Muscle layer of colon (tissue), 2 donors: Measurements from ENCODE around the gene RPS27A.
"Not testable (repeated sequence)": the region's sequence is repeated elsewhere in the genome, so short reads cannot be mapped to it uniquely, and the experiment has no call there.

ENCODE experiments used
- H3K27ac ChIP-seq: one replicate; pipeline ENCODE4 v1.7.0; 2013; ENCODE audit warnings: low read depth, mild to moderate bottlenecking, low read length, moderate library complexity
- H3K27me3 ChIP-seq, 2 donors: one replicate each; pipeline ENCODE4 v1.7.0; 2013; ENCODE audit warnings: low read length in 2 of 2, mild to moderate bottlenecking in 2 of 2; ENCODE audit not compliant: insufficient read depth in 2 of 2, control insufficient read depth in 1 of 2
- H3K36me3 ChIP-seq: one replicate; pipeline ENCODE4 v1.7.0; 2013; ENCODE audit warnings: mild to moderate bottlenecking, low read length; ENCODE audit not compliant: insufficient read depth
- H3K4me1 ChIP-seq: one replicate; pipeline ENCODE4 v1.7.0; 2013; ENCODE audit warnings: mild to moderate bottlenecking, low read length; ENCODE audit not compliant: insufficient read depth
- H3K4me3 ChIP-seq, 2 donors: one replicate each; pipeline ENCODE4 v1.7.0; 2013; ENCODE audit warnings: low read length in 2 of 2, low read depth in 1 of 2, mild to moderate bottlenecking in 1 of 2, moderate library complexity in 1 of 2
- H3K9ac ChIP-seq: one replicate; pipeline ENCODE4 v1.7.0; 2013; ENCODE audit warnings: low read length
- H3K9me3 ChIP-seq: one replicate; pipeline ENCODE4 v1.7.0; 2013; ENCODE audit warnings: mild to moderate bottlenecking, low read length
- donor health status: abdominal sarcoma.
- donor health status: Adenocarcinoma of cecum.

RPS27A gene

GRCh38 chr2:55227437-55228225, 4.9 kb upstream of the RPS27A start:
- H3K27me3 ChIP-seq, H3K36me3 ChIP-seq, H3K4me3 ChIP-seq, H3K9ac ChIP-seq, H3K4me1 ChIP-seq, H3K9me3 ChIP-seq: not testable (repeated sequence)
- peak overlapping the region; percentile 20 for H3K27ac ChIP-seq

DNA sequence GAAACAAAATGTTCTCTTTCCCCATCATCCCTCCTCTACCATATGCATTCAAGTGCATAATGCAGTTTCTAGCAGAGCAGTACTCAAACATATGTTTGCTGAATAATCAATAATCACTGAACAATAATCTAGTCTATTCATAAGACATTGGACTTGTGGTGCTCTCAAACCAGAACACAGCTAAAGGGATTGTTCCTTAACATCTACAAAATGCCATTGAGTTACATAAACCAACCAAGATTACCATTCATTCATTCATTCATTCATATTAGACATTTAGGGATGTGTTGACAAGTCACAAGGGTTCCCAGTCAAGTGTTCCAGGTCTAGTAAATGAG, 4.3 kb upstream of the RPS27A start:
- Histone ChIP-seq H3K36me3 (no peaks in the 10 kb centered on the region), H3K4me3 (no peak overlapping the region), H3K9ac (no peak overlapping the region), H3K9me3 (no peaks in the 10 kb centered on the region), H3K4me1 (peaks cover 2% of the 10 kb centered on the region), H3K27me3 (no peaks in the 10 kb centered on the region), H3K27ac (no peak overlapping the region)

DNA sequence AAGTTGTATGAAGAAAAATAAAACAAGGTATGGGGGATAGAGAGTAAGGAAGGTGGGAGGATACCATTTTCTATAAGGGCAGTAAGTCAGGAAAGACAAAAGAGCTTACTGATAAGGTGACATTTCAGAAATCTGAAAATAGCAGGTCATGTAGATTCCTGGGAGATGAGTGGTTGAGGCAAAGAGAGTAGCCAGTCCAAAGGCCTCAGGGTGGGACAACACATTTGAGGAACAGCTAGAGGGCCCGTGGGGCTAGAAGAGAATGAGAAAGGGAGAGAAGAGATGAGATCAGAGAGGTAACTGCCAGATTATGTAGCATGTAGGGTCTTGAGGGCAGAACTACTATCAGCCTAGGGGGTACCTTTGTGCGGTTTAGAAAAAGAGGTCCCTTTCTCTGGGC, 3.3 kb upstream of the RPS27A start:
- H3K4me3 ChIP-seq, result no peak overlapping the region
- peaks cover 5% of the 10 kb centered on the region for H3K36me3 ChIP-seq
- H3K9ac ChIP-seq, result no peak overlapping the region
- H3K27ac ChIP-seq, result no peak overlapping the region
- H3K27me3 ChIP-seq, result no peaks in the 10 kb centered on the region
- H3K4me1 ChIP-seq, result peaks cover 9% of the 10 kb centered on the region
- no peaks in the 10 kb centered on the region for H3K9me3 ChIP-seq

GRCh38 chr2:55230551-55230950, 1.9 kb upstream of the RPS27A start:
- no peaks in the 10 kb centered on the region for H3K27me3 ChIP-seq
- H3K9ac ChIP-seq, result no peak overlapping the region
- H3K4me3 ChIP-seq, result no peak overlapping the region
- H3K27ac ChIP-seq, result no peak overlapping the region
- H3K36me3 ChIP-seq, result peaks cover 18% of the 10 kb centered on the region
- peaks cover 9% of the 10 kb centered on the region for H3K4me1 ChIP-seq
- no peaks in the 10 kb centered on the region for H3K9me3 ChIP-seq

DNA sequence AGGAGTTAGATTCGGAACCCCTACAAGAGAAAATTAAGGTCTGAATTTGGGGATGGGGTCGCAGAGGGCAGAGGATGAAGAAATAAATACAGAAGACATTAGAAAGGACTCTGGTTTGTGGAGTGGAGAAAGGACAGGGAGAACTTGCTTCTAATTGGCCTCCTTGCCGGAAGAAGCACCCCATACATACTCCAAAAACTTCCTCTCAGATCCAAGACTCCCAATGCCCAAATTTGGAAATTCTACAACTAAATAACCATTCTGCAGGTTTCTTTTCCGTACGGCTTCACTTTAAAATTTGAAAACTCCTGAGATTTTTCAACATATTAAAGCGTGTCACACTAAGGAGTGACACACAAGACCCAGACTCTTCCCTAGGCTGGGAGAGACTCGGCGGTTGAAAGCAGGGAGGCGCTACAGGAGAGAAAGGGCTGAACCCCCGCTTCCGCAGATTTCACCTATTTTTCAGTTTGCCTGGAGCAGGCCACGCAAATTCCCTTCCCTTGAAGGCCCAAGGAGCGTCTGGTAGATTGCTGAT, 873 bp upstream of the RPS27A start:
- peak overlapping the region; percentile 98 for H3K9ac ChIP-seq
- peak overlapping the region; percentile 98 for H3K27ac ChIP-seq
- H3K9me3 ChIP-seq, result no peaks in the 10 kb centered on the region
- H3K4me3 ChIP-seq, result peak overlapping the region; percentile 97 to 99
- peaks cover 29% of the 10 kb centered on the region for H3K36me3 ChIP-seq
- H3K27me3 ChIP-seq, result no peaks in the 10 kb centered on the region
- H3K4me1 ChIP-seq, result peaks cover 9% of the 10 kb centered on the region

DNA sequence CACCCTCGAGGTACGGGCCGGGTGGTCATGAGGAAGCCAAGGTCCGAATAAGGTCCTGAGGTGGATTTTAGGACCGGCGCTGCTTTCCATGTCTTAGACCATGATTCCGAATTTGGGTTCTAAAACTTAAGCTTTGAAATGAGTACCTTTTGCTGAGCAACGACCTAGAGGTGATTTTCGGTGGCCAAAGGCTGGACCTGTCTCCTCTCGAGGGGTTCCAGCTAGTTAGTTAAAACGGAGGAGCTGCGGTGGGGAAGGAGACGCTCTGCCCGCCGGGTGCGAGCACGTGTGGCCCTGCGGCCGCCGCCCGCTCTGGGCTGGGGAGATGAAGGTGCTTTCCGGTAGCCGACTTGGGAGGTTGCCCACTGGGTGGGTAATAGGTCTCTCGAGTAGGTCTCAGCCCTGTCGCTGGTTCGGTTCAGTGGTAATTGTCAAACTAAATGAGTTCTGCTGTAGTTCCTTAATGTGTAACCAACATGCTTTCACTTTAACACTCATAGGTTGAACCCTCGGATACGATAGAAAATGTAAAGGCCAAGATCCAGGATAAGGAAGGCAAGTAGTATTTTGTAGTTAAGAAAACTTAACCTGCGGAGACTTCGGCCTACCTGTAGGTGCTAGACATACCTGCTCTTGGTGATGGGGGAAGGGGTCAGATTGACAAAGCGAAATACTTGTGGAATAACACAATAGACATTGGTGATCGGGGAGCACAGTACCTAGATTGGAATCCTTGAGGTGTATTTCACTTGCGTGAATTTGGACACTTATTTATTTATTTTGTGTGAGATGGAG, 572 bp downstream of the RPS27A start:
- Histone ChIP-seq H3K36me3 (peaks cover 35% of the 10 kb centered on the region), H3K4me3 (peak overlapping the region; percentile 97 to 99), H3K9me3 (no peaks in the 10 kb centered on the region), H3K27me3 (no peaks in the 10 kb centered on the region), H3K9ac (peak overlapping the region; percentile 98), H3K4me1 (peaks cover 9% of the 10 kb centered on the region), H3K27ac (peak overlapping the region; percentile 98)

- H3K4me3 ChIP-seq, result peak overlapping the region in 1 of 2 donors; percentile 99
- H3K36me3 ChIP-seq, result peaks cover 37% of the 10 kb centered on the region
- H3K27me3 ChIP-seq, result no peaks in the 10 kb centered on the region
- peak overlapping the region; percentile 98 for H3K27ac ChIP-seq
- peak overlapping the region; percentile 98 for H3K9ac ChIP-seq
- no peaks in the 10 kb centered on the region for H3K9me3 ChIP-seq
- H3K4me1 ChIP-seq, result peaks cover 9% of the 10 kb centered on the region
Observed at GRCh38 chr2:55233658-55233940, 1.1 kb downstream of the RPS27A start.

DNA sequence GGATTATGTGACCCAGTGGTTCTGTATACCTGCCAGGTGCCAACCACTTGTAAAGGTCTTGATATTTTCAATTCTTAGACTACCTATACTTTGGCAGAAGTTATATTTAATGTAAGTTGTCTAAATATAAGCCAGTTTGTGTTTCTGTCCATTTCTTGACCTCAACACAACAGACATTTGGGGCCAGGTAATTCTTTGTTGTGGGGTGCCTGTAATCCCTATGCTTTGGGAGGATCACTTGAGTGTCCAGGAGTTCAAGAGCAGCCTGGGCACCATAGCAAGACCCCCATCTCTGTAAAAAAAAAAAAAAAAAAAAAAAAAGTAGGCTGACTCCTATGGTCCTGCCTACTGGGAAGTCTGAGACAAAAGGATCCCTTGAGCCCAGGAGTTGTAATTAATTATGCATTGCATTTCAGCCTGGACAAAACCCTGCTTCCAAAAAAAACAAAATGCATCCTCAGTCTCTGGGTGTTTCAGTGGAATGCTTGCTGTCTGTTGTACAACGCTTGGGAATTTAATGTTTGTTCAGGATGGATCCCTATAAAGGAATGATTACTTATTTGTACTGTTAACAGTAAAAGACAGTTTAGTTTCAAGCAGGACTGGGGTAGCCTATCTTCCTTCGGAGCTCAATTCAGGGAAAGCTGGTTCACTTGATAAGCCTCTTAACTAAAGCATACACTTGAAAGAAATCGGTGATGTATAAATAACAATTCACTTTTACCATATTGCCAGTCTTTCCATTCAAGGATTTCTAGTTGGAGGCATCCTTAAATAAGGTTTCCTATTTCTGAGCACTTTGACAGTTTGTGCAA, 3.4 kb downstream of the RPS27A start:
- H3K4me1 ChIP-seq, result peaks cover 9% of the 10 kb centered on the region
- H3K9me3 ChIP-seq, result no peaks in the 10 kb centered on the region
- H3K4me3 ChIP-seq, result no peak overlapping the region
- H3K27me3 ChIP-seq, result no peaks in the 10 kb centered on the region
- no peak overlapping the region for H3K9ac ChIP-seq
- H3K36me3 ChIP-seq, result peaks cover 43% of the 10 kb centered on the region
- no peak overlapping the region for H3K27ac ChIP-seq

DNA sequence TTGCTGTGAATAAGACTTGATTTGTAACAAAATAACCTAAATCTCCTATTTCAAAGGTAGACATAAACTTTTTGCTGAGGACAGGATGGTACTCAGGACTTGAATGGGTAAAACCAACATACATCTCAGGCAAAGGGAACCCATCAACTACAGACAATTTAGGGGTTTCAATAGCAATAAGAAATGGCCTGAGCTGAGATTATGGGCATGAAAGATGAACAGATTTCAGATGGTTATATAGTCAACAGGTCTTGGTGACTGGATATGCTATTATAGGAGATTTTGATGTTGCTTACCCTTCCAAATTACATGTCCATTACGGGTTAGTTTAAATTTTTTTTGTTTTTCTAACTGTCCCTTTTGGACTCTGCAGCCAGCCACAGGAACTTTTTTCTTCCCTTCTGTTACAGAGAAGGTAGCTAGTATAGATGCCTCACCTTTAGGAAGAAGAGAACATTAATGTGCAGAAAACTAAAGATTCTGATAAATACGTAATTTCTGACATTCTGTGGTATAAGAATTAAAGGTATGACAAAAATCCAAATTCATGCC, 4.6 kb downstream of the RPS27A start:
- peaks cover 9% of the 10 kb centered on the region for H3K4me1 ChIP-seq
- peaks cover 48% of the 10 kb centered on the region for H3K36me3 ChIP-seq
- H3K9me3 ChIP-seq, result no peaks in the 10 kb centered on the region
- no peak overlapping the region for H3K27ac ChIP-seq
- no peak overlapping the region for H3K9ac ChIP-seq
- no peak overlapping the region for H3K4me3 ChIP-seq
- H3K27me3 ChIP-seq, result no peaks in the 10 kb centered on the region

GRCh38 chr2:55239656-55240222, 7.3 kb downstream of the RPS27A start:
- Histone ChIP-seq H3K4me3 (no peak overlapping the region), H3K27me3 (no peaks in the 10 kb centered on the region), H3K9me3 (no peaks in the 10 kb centered on the region), H3K27ac (no peak overlapping the region), H3K36me3 (peaks cover 43% of the 10 kb centered on the region), H3K4me1 (no peaks in the 10 kb centered on the region), H3K9ac (no peak overlapping the region)

DNA sequence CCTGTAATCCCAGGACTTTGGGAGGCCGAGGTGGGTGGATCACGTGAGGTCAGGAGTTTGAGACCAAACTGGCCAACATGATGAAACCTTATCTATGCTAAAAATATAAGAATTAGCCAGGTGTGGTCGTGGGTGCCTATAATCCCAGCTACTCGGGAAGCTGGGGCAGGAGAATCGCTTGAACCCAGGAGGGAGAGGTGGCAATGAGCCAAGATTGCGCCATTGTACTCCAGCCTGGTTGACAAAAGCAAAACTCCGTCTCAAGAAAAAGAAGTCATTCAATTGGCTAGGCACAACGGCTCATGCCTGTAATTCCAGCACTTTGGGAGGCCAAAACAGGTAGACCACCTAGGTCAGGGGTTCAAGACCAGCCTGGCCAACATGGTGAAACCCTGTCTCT, 9.1 kb downstream of the RPS27A start:
- H3K9ac ChIP-seq, H3K9me3 ChIP-seq, H3K27me3 ChIP-seq, H3K4me1 ChIP-seq, H3K4me3 ChIP-seq, H3K27ac ChIP-seq: not testable (repeated sequence)
- H3K36me3 ChIP-seq, result peaks cover 34% of the 10 kb centered on the region
